KMS-11 (cell line): ENCODE results near the gene LRRC17.

Experiments used
- H2AFZ ChIP-seq: fragments of 200-600 bp; sonication (generic); 2 replicates; pipeline ENCODE4 v1.6.1; 2016; ENCODE audit warnings: antibody characterized with exemption, mixed run types, low read depth
- H3K27ac ChIP-seq: fragments of 200-600 bp; sonication (generic); 2 replicates; pipeline ENCODE4 v1.6.1; 2016; ENCODE audit warnings: mild to moderate bottlenecking, mixed run types
- H3K27me3 ChIP-seq: fragments of 200-600 bp; sonication (generic); 2 replicates; pipeline ENCODE4 v1.6.1; 2017; ENCODE audit warnings: mild to moderate bottlenecking, low read depth, mixed run types, moderate library complexity; ENCODE audit not compliant: insufficient read depth
- H3K36me3 ChIP-seq: fragments of 200-600 bp; sonication (generic); 2 replicates; pipeline ENCODE4 v1.6.1; 2017; ENCODE audit warnings: mild to moderate bottlenecking, mixed run types; ENCODE audit not compliant: insufficient read depth
- H3K4me1 ChIP-seq: fragments of 200-600 bp; sonication (generic); 2 replicates; pipeline ENCODE4 v1.6.1; 2016; ENCODE audit warnings: mild to moderate bottlenecking, low read depth, mixed run types; ENCODE audit not compliant: poor library complexity, severe bottlenecking
- H3K4me2 ChIP-seq: fragments of 200-600 bp; sonication (generic); 2 replicates; pipeline ENCODE4 v1.7.0; 2016; ENCODE audit warnings: mild to moderate bottlenecking, mixed run types
- H3K4me3 ChIP-seq: fragments of 200-600 bp; sonication (generic); IDR thresholded peaks from 2 replicates; pipeline ENCODE4 v1.6.1; 2017; ENCODE audit warnings: low read depth, low read length, mixed read lengths; ENCODE audit not compliant: insufficient read depth
- H3K79me2 ChIP-seq: fragments of 200-600 bp; sonication (generic); 2 replicates; pipeline ENCODE4 v1.6.1; 2016; ENCODE audit warnings: low read depth, mixed run types; ENCODE audit not compliant: insufficient read depth
- H3K9ac ChIP-seq: fragments of 200-600 bp; sonication (generic); 2 replicates; pipeline ENCODE4 v1.6.1; 2016; ENCODE audit warnings: mild to moderate bottlenecking, mixed run types
- H4K20me1 ChIP-seq: fragments of 200-600 bp; sonication (generic); 2 replicates; pipeline ENCODE4 v1.6.1; 2016; ENCODE audit warnings: mild to moderate bottlenecking, mixed run types; ENCODE audit not compliant: insufficient read depth
- CTCF ChIP-seq: fragments of 200-600 bp; sonication (generic); conservative IDR thresholded peaks from 2 replicates; pipeline ENCODE4 v1.6.1; 2017; ENCODE audit warnings: low read depth, mild to moderate bottlenecking, antibody characterized with exemption, low read length, moderate library complexity, mixed read lengths

LRRC17 gene

GRCh38 chr7:102966465-102966864 lies 53.7 kb downstream of the LRRC17 start:
- no peaks in the 10 kb centered on the region for H4K20me1 ChIP-seq
- H3K4me3 ChIP-seq = no peak overlapping the region
- no peak overlapping the region for H3K4me2 ChIP-seq
- H3K9ac ChIP-seq = no peak overlapping the region
- TF ChIP-seq CTCF = no peak
- no peaks in the 10 kb centered on the region for H3K4me1 ChIP-seq
- H3K27me3 ChIP-seq = no peaks in the 10 kb centered on the region
- H3K36me3 ChIP-seq = no peaks in the 10 kb centered on the region
- no peaks in the 10 kb centered on the region for H3K79me2 ChIP-seq
- no peak overlapping the region for H3K27ac ChIP-seq
- no peak overlapping the region for H2AFZ ChIP-seq

- Histone ChIP-seq H3K4me2 (no peak overlapping the region), H3K4me1 (no peaks in the 10 kb centered on the region), H3K4me3 (no peak overlapping the region), H3K27me3 (no peaks in the 10 kb centered on the region), H4K20me1 (no peaks in the 10 kb centered on the region), H3K36me3 (no peaks in the 10 kb centered on the region), H3K79me2 (no peaks in the 10 kb centered on the region), H3K9ac (no peak overlapping the region), H3K27ac (no peak overlapping the region), H2AFZ (no peak overlapping the region)
- no peak for TF ChIP-seq CTCF
These were observed 55.0 kb downstream of the LRRC17 start for GRCh38 chr7:102967798-102968197.

- Histone ChIP-seq H3K36me3 (no peaks in the 10 kb centered on the region), H3K4me1 (no peaks in the 10 kb centered on the region), H3K4me2 (no peak overlapping the region), H3K79me2 (no peaks in the 10 kb centered on the region), H2AFZ (no peak overlapping the region), H3K27ac (no peak overlapping the region), H3K9ac (no peak overlapping the region), H3K27me3 (no peaks in the 10 kb centered on the region), H3K4me3 (no peak overlapping the region), H4K20me1 (no peaks in the 10 kb centered on the region)
- no peak for TF ChIP-seq CTCF
These were observed 60.4 kb downstream of the LRRC17 start for GRCh38 chr7:102973096-102973802.

- Histone ChIP-seq H3K4me2 (no peak overlapping the region), H3K79me2 (no peaks in the 10 kb centered on the region), H3K36me3 (no peaks in the 10 kb centered on the region), H3K9ac (no peak overlapping the region), H3K4me3 (no peak overlapping the region), H4K20me1 (no peaks in the 10 kb centered on the region), H2AFZ (0 out of 2 replicates have a peak overlapping the region, but pooled peaks have one; percentile 5), H3K27ac (no peak overlapping the region), H3K4me1 (no peaks in the 10 kb centered on the region), H3K27me3 (no peaks in the 10 kb centered on the region)
- peak; percentile 27; the same call in 1 of the 2 replicates for TF ChIP-seq CTCF
These were observed 61.8 kb downstream of the LRRC17 start for GRCh38 chr7:102974366-102975236.
